SK-N-SH treated with all-trans-retinoic acid at 6 μM for 48 hours (cell line): ENCODE results near the gene UPK2.

ENCODE experiments used
- ATAC-seq: fragments of 200-7000 bp; cut with Tn5 transposase; 3 replicates; pipeline ENCODE4 v1.9.1; 2020; ENCODE audit warnings: mild to moderate bottlenecking, moderate library complexity
- ARNTL ChIP-seq: fragments of 450-650 bp; formaldehyde crosslinking; IDR thresholded peaks from 2 replicates; pipeline ENCODE4 v1.5.0; 2020; ENCODE audit warnings: low read depth, mild to moderate bottlenecking, moderate library complexity, borderline replicate concordance
- BACH2 ChIP-seq: fragments of 250-450 bp; sonication (Bioruptor Pico); IDR thresholded peaks from 2 replicates; pipeline ENCODE4 v1.9.0; 2021; ENCODE audit warnings: mild to moderate bottlenecking, borderline replicate concordance
- CSDC2 ChIP-seq: fragments of 250-450 bp; sonication (Bioruptor Pico); IDR thresholded peaks from 2 replicates; pipeline ENCODE4 v1.5.0; 2020; ENCODE audit warnings: mild to moderate bottlenecking, moderate library complexity
- ESRRG ChIP-seq: fragments of 250-450 bp; sonication (Bioruptor Pico); IDR thresholded peaks from 2 replicates; pipeline ENCODE4 v1.6.1; 2021; ENCODE audit warnings: mild to moderate bottlenecking
- GLIS3 ChIP-seq: fragments of 250-450 bp; sonication (Bioruptor Pico); IDR thresholded peaks from 2 replicates; pipeline ENCODE4 v1.5.0; 2020; ENCODE audit warnings: mild to moderate bottlenecking, moderate library complexity
- ISL1 ChIP-seq: fragments of 250-450 bp; sonication (Bioruptor Pico); IDR thresholded peaks from 2 replicates; pipeline ENCODE4 v2.1.2; 2022; ENCODE audit warnings: mild to moderate bottlenecking, moderate library complexity
- OSR1 ChIP-seq: fragments of 250-450 bp; sonication (Bioruptor Pico); IDR thresholded peaks from 2 replicates; pipeline ENCODE4 v1.8.0; 2022; ENCODE audit warnings: moderate library complexity, mild to moderate bottlenecking, inconsistent platforms
- POU6F1 ChIP-seq: fragments of 250-450 bp; sonication (Bioruptor Pico); IDR thresholded peaks from 2 replicates; pipeline ENCODE4 v1.8.0; 2021; ENCODE audit warnings: low read depth, mild to moderate bottlenecking, moderate library complexity, borderline replicate concordance
- PPARA ChIP-seq: fragments of 250-450 bp; sonication (Bioruptor Pico); IDR thresholded peaks from 2 replicates; pipeline ENCODE4 v1.5.0; 2020; ENCODE audit warnings: mild to moderate bottlenecking, borderline replicate concordance
- RARB ChIP-seq: fragments of 250-450 bp; sonication (Bioruptor Pico); IDR thresholded peaks from 2 replicates; pipeline ENCODE4 v1.8.0; 2021; ENCODE audit warnings: mild to moderate bottlenecking, moderate library complexity
- TCF4 ChIP-seq: fragments of 250-450 bp; sonication (Bioruptor Pico); IDR thresholded peaks from 2 replicates; pipeline ENCODE4 v1.8.0; 2021; ENCODE audit warnings: mild to moderate bottlenecking, moderate library complexity, borderline replicate concordance
- TOX ChIP-seq: fragments of 250-450 bp; sonication (Bioruptor Pico); IDR thresholded peaks from 2 replicates; pipeline ENCODE4 v1.8.0; 2021; ENCODE audit warnings: mild to moderate bottlenecking, moderate library complexity, borderline replicate concordance
- TSHZ2 ChIP-seq: fragments of 250-450 bp; sonication (Bioruptor Pico); IDR thresholded peaks from 2 replicates; pipeline ENCODE4 v1.5.0; 2020; ENCODE audit warnings: mild to moderate bottlenecking, moderate library complexity
- ZC3H10 ChIP-seq: fragments of 250-450 bp; sonication (Bioruptor Pico); IDR thresholded peaks from 2 replicates; pipeline ENCODE4 v1.5.1; 2021; ENCODE audit warnings: mild to moderate bottlenecking, moderate library complexity
- ZFP3 ChIP-seq: fragments of 250-450 bp; sonication (Bioruptor Pico); IDR thresholded peaks from 2 replicates; pipeline ENCODE4 v1.5.0; 2020; ENCODE audit warnings: mild to moderate bottlenecking, moderate library complexity
- ZFP30 ChIP-seq: fragments of 450-650 bp; formaldehyde crosslinking; IDR thresholded peaks from 2 replicates; pipeline ENCODE4 v1.5.0; 2022; ENCODE audit warnings: mild to moderate bottlenecking, moderate library complexity
- ZNF565 ChIP-seq: fragments of 450-650 bp; formaldehyde crosslinking; conservative IDR thresholded peaks from 2 replicates; pipeline ENCODE4 v1.5.0; 2020; ENCODE audit warnings: low read depth, mild to moderate bottlenecking, moderate library complexity
- ZNF70 ChIP-seq: fragments of 450-650 bp; formaldehyde crosslinking; IDR thresholded peaks from 2 replicates; pipeline ENCODE4 v1.5.0; 2020; ENCODE audit warnings: mild to moderate bottlenecking, moderate library complexity
- ZNF8 ChIP-seq: fragments of 450-650 bp; formaldehyde crosslinking; IDR thresholded peaks from 2 replicates; pipeline ENCODE4 v1.5.0; 2020; ENCODE audit warnings: mild to moderate bottlenecking, moderate library complexity
- TF ChIP-seq, protein P1 (sequence below): fragments of 250-450 bp; sonication (Bioruptor Pico); IDR thresholded peaks from 2 replicates; pipeline ENCODE4 v1.5.1; 2021; ENCODE audit warnings: mild to moderate bottlenecking, moderate library complexity

UPK2 gene

GRCh38 chr11:118928101-118928869 is 27.8 kb upstream of the UPK2 start:
- ATAC-seq, result peak; percentile 70
- TF ChIP-seq OSR1 (CRISPR knock-in tag) (no peak), ZFP30 (no peak), RARB (CRISPR knock-in tag) (no peak)

GRCh38 chr11:118928870-118929500 is 27.1 kb upstream of the UPK2 start:
- ATAC-seq, result peak; percentile 43

DNA sequence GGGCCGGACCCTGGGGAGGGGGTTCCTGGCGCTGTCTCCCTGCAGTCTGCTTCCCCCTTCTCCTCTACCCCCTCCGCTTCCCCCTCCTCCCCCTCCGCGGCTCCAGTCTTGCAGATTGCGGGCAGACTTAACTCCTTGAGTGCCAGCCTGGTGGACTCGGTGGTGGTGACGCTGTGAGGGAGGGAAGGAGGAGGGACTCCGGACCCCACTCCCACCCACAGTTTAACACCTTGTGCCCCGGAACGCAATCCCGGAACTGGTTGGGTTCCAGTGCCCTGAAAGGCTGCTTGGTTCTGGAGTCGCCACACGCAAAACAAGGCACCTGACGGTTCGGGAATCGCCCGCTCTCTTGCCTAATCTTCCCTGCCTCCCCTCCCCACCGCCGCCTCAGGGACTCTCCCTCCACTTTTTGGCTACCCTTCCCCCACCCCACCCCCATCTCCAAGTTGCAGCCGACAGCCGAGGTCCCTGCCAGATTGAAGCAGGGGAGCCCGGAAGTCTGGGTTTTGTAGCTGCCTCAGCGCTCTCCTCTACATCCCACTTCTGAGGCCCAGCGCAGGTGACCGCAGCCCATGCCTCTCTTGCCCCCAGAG is 26.5 kb upstream of the UPK2 start:
- TF ChIP-seq CSDC2 (CRISPR knock-in tag) (no peak), ZFP30 (no peak), ZFP3 (CRISPR knock-in tag) (peak; percentile 85; the same call in 1 of the 2 replicates)
- peak; percentile 45 for ATAC-seq

More at GRCh38 chr11:118928870-118929500, 27.1 kb upstream of the UPK2 start:
- TF ChIP-seq ZNF70 (CRISPR knock-in tag) (no peak), ISL1 (CRISPR knock-in tag) (no peak), BACH2 (CRISPR knock-in tag) (no peak), ARNTL (CRISPR knock-in tag) (no peak), CSDC2 (CRISPR knock-in tag) (no peak), RARB (CRISPR knock-in tag) (no peak), PPARA (CRISPR knock-in tag) (no peak), POU6F1 (CRISPR knock-in tag) (no peak), ZNF565 (CRISPR knock-in tag) (no peak), GLIS3 (CRISPR knock-in tag) (no peak), ESRRG (CRISPR knock-in tag) (no peak), ZNF8 (CRISPR knock-in tag) (no peak), ZFP30 (no peak), ZC3H10 (CRISPR knock-in tag) (no peak), TOX (no peak), ZFP3 (CRISPR knock-in tag) (no peak), TSHZ2 (CRISPR knock-in tag) (no peak), TCF4 (no peak)
- TF ChIP-seq, protein P1, sequence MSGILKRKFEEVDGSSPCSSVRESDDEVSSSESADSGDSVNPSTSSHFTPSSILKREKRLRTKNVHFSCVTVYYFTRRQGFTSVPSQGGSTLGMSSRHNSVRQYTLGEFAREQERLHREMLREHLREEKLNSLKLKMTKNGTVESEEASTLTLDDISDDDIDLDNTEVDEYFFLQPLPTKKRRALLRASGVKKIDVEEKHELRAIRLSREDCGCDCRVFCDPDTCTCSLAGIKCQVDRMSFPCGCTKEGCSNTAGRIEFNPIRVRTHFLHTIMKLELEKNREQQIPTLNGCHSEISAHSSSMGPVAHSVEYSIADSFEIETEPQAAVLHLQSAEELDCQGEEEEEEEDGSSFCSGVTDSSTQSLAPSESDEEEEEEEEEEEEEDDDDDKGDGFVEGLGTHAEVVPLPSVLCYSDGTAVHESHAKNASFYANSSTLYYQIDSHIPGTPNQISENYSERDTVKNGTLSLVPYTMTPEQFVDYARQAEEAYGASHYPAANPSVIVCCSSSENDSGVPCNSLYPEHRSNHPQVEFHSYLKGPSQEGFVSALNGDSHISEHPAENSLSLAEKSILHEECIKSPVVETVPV (CRISPR knock-in tag), result no peak

DNA sequence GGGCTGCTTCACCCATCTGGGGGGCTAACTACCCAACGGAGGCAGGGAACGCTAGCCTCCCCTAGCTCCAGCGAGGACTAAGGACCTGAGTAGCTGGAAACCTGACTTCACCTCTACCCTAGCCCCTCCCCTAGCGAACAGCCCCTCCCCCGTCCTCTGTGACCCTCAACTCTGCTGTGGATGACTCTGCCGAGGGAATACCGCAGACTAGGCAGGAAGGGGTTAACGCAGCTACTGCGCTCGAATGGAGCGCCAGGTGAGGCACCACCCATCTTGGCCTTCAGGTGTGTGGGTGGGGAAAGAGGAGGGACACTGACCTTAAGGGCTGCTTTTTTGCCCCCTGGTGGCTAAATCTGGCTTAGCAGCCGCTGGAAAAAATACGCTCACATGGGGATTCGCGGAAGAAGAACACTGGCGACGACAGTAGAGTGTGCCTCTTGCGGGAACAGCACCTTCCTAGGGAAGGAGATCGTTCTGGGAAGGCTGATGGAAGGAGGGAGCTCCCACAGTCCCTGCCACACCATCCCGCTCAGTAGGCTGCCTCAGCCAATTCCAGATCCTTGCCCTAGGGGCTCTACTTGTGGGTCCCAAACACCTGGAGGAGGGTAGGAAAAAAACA is 25.9 kb upstream of the UPK2 start:
- TF ChIP-seq OSR1 (CRISPR knock-in tag) (no peak), TCF4 (no peak), PPARA (CRISPR knock-in tag) (no peak), TSHZ2 (CRISPR knock-in tag) (no peak)
- TF ChIP-seq, all 23 proteins: peak for 0
- peak; percentile 13 for ATAC-seq
